ENCODE results near the gene SAMD14.

- TF ChIP-seq CTCF (IDR thresholded peaks at IDR 0.05) (no peak), POLR2A (IDR thresholded peaks at IDR 0.05) (no peak)
Observed at GRCh38 chr17:50152736-50153135, 22.8 kb upstream of the SAMD14 start.

Data from Peyer's patch (tissue), 4 donors.